GM23248 (cell line): Measurements from ENCODE around the gene CDH10. TPM values are rescaled to one million over a fixed set of nuclear protein-coding genes. Genes with fewer than 3 reads are reported as not detected.

ENCODE experiments used
- DNase-seq: peaks from one replicate; pipeline ENCODE4 v3.0.0-alpha.2; 2015
- H2AFZ ChIP-seq: fragments of 200-600 bp; sonication (generic); 2 replicates; pipeline ENCODE4 v1.6.1; 2016; ENCODE audit warnings: antibody characterized with exemption
- H3F3A ChIP-seq: fragments of 200-600 bp; sonication (generic); 2 replicates; pipeline ENCODE4 v1.6.1; 2016; ENCODE audit warnings: mild to moderate bottlenecking, antibody characterized with exemption, mixed run types; ENCODE audit not compliant: insufficient read depth
- H3K27ac ChIP-seq: fragments of 200-600 bp; sonication (generic); 2 replicates; pipeline ENCODE4 v1.5.1; 2016; ENCODE audit warnings: mild to moderate bottlenecking
- H3K27me3 ChIP-seq: fragments of 200-600 bp; sonication (generic); replicated peaks from 2 replicates; pipeline ENCODE4 v1.6.1; 2016; ENCODE audit warnings: mild to moderate bottlenecking; ENCODE audit not compliant: insufficient read depth
- H3K36me3 ChIP-seq: fragments of 200-600 bp; sonication (generic); 2 replicates; pipeline ENCODE4 v1.6.1; 2016; ENCODE audit warnings: low read depth, mild to moderate bottlenecking
- H3K4me1 ChIP-seq: fragments of 200-600 bp; sonication (generic); 2 replicates; pipeline ENCODE4 v1.6.1; 2016; ENCODE audit warnings: mild to moderate bottlenecking; ENCODE audit not compliant: insufficient read depth
- H3K4me2 ChIP-seq: fragments of 200-600 bp; sonication (generic); one replicate; pipeline ENCODE4 v1.6.1; 2016; ENCODE audit warnings: mild to moderate bottlenecking; ENCODE audit not compliant: unreplicated experiment
- H3K4me3 ChIP-seq: fragments of 200-600 bp; sonication (generic); 2 replicates; pipeline ENCODE4 v1.5.1; 2016; ENCODE audit warnings: mild to moderate bottlenecking
- H3K79me2 ChIP-seq: fragments of 200-600 bp; sonication (generic); 2 replicates; pipeline ENCODE4 v1.6.1; 2016; ENCODE audit warnings: mild to moderate bottlenecking; ENCODE audit not compliant: insufficient read depth
- H3K9ac ChIP-seq: fragments of 200-600 bp; sonication (generic); 2 replicates; pipeline ENCODE4 v1.6.1; 2016; ENCODE audit warnings: mild to moderate bottlenecking
- H3K9me2 ChIP-seq: fragments of 200-600 bp; sonication (generic); 2 replicates; pipeline ENCODE4 v1.6.1; 2016; ENCODE audit warnings: mixed run types, mild to moderate bottlenecking, moderate library complexity; ENCODE audit not compliant: insufficient read depth
- H3K9me3 ChIP-seq: fragments of 200-600 bp; sonication (generic); one replicate; pipeline ENCODE4 v1.6.1; 2017; ENCODE audit warnings: low read depth
- H4K20me1 ChIP-seq: fragments of 200-600 bp; sonication (generic); 2 replicates; pipeline ENCODE4 v1.6.0; 2016; ENCODE audit not compliant: insufficient read depth
- EZH2 ChIP-seq: fragments of 200-600 bp; sonication (generic); IDR thresholded peaks from 2 replicates; pipeline ENCODE4 v1.6.1; 2018; ENCODE audit warnings: antibody characterized with exemption, mild to moderate bottlenecking; ENCODE audit not compliant: insufficient read depth, poor library complexity, severe bottlenecking
- EZH2phosphoT487 ChIP-seq: fragments of 200-600 bp; sonication (generic); IDR thresholded peaks from 2 replicates; pipeline ENCODE4 v1.6.1; 2018; ENCODE audit warnings: antibody characterized with exemption, moderate library complexity, mild to moderate bottlenecking, low read depth; ENCODE audit not compliant: insufficient read depth
- whole genome bisulfite sequencing, 2 experiments: methylation state at CpG; one replicate each; pipeline ENCODE4 v1.1.6; 2015 to 2017; ENCODE audit warnings: low lambda C conversion rate in 2 of 2, low coverage in 1 of 2; ENCODE audit errors: missing lambda C conversion rate in 2 of 2; 5-methylcytosine and 5-hydroxymethylcytosine counted together
- in situ Hi-C: fragments of 300-500 bp; cut with MboI; formaldehyde crosslinking; loops from 2 replicates; pipeline ENCODE4 v1.15.0; 2020
- polyA plus RNA-seq: library from polyadenylated mRNA; unstranded; fragments of >200 nt; fragmentation: Nextera tagmentation; extraction: Ambion mirVana; gene quantifications from 2 replicates; pipeline ENCODE4 v1.2.1, GENCODE V29; 2016
- total RNA-seq: library from RNA; depleted of rRNA; stranded (reverse); fragments of >200 nt; shearing (Covaris generic); gene quantifications from 2 replicates; pipeline ENCODE4 v1.2.3, GENCODE V29; 2014

Gene CDH10
- total and polyA plus RNA-seq, 2 experiments from 2014 or later: 2.1 to 5.7 TPM

- Histone ChIP-seq H3K79me2 (no peaks in the 10 kb centered on the region), H2AFZ (no peak overlapping the region), H3K9me2 (no peaks in the 10 kb centered on the region), H3K4me2 (no peak overlapping the region), H3K4me3 (no peak overlapping the region), H4K20me1 (no peaks in the 10 kb centered on the region), H3K9ac (no peak overlapping the region), H3K4me1 (no peaks in the 10 kb centered on the region), H3K36me3 (no peaks in the 10 kb centered on the region), H3F3A (no peaks in the 10 kb centered on the region), H3K9me3 (no peaks in the 10 kb centered on the region), H3K27ac (no peak overlapping the region), H3K27me3 (no peaks in the 10 kb centered on the region)
- WGBS, 2 experiments: 48 to 57% methylated on average over 1 of the region's 1 CpG
- TF ChIP-seq EZH2phosphoT487 (no peak), EZH2 (no peak)
- no peak for DNase-seq
- in situ Hi-C loops: loop anchor here (10.0 kb wide), 1 partner anchor 385 kb away; no protein-coding TSS in a partner anchor
These were observed 15.0 kb downstream of the CDH10 start for GRCh38 chr5:24629798-24630197.

GRCh38 chr5:24624872-24625271, 19.9 kb downstream of the CDH10 start:
- H3F3A ChIP-seq: no peaks in the 10 kb centered on the region
- H3K27me3 ChIP-seq: no peaks in the 10 kb centered on the region
- no peaks in the 10 kb centered on the region for H3K36me3 ChIP-seq
- no peaks in the 10 kb centered on the region for H3K9me2 ChIP-seq
- TF ChIP-seq EZH2 (no peak), EZH2phosphoT487 (no peak)
- in situ Hi-C loops: no loop called here
- H3K9me3 ChIP-seq: no peaks in the 10 kb centered on the region
- H3K27ac ChIP-seq: no peak overlapping the region
- no peak overlapping the region for H3K9ac ChIP-seq
- H3K79me2 ChIP-seq: no peaks in the 10 kb centered on the region
- no peak overlapping the region for H3K4me3 ChIP-seq
- H3K4me1 ChIP-seq: no peaks in the 10 kb centered on the region
- no peak overlapping the region for H2AFZ ChIP-seq
- no peak for DNase-seq
- H3K4me2 ChIP-seq: no peak overlapping the region
- no peaks in the 10 kb centered on the region for H4K20me1 ChIP-seq

GRCh38 chr5:24623624-24624023, 21.2 kb downstream of the CDH10 start:
- Histone ChIP-seq H3K4me1 (no peaks in the 10 kb centered on the region), H3K4me3 (no peak overlapping the region), H3K36me3 (no peaks in the 10 kb centered on the region), H4K20me1 (no peaks in the 10 kb centered on the region), H3K9me3 (no peaks in the 10 kb centered on the region), H2AFZ (no peak overlapping the region), H3K4me2 (no peak overlapping the region), H3K27me3 (no peaks in the 10 kb centered on the region), H3K79me2 (no peaks in the 10 kb centered on the region), H3K9ac (no peak overlapping the region), H3F3A (no peaks in the 10 kb centered on the region), H3K9me2 (no peaks in the 10 kb centered on the region), H3K27ac (no peak overlapping the region)
- no peak for DNase-seq
- in situ Hi-C loops: no loop called here
- TF ChIP-seq EZH2 (no peak), EZH2phosphoT487 (no peak)
- 0 to 6% methylated on average over 1 of the region's 1 CpG for whole genome bisulfite sequencing, 2 experiments

GRCh38 chr5:24623031-24623430, 21.7 kb downstream of the CDH10 start:
- TF ChIP-seq EZH2phosphoT487 (no peak), EZH2 (no peak)
- no peaks in the 10 kb centered on the region for H3K4me1 ChIP-seq
- DNase-seq: no peak
- H3K9me2 ChIP-seq: no peaks in the 10 kb centered on the region
- in situ Hi-C loops: no loop called here
- H3K9me3 ChIP-seq: no peaks in the 10 kb centered on the region
- H3K4me2 ChIP-seq: no peak overlapping the region
- H3K27ac ChIP-seq: no peak overlapping the region
- H3K36me3 ChIP-seq: no peaks in the 10 kb centered on the region
- H3K27me3 ChIP-seq: no peaks in the 10 kb centered on the region
- no peak overlapping the region for H2AFZ ChIP-seq
- no peaks in the 10 kb centered on the region for H4K20me1 ChIP-seq
- 36 to 42% methylated on average over 5 of the region's 5 CpGs for WGBS, 2 experiments
- H3K4me3 ChIP-seq: no peak overlapping the region
- no peak overlapping the region for H3K9ac ChIP-seq
- no peaks in the 10 kb centered on the region for H3K79me2 ChIP-seq
- H3F3A ChIP-seq: no peaks in the 10 kb centered on the region

- H3K4me3 ChIP-seq: no peak overlapping the region
- H3K4me2 ChIP-seq: no peak overlapping the region
- 12 to 15% methylated on average over 6 of the region's 6 CpGs for WGBS, 2 experiments
- in situ Hi-C loops: no loop called here
- no peaks in the 10 kb centered on the region for H3K9me2 ChIP-seq
- H2AFZ ChIP-seq: no peak overlapping the region
- no peak overlapping the region for H3K27ac ChIP-seq
- H3K79me2 ChIP-seq: no peaks in the 10 kb centered on the region
- no peaks in the 10 kb centered on the region for H3F3A ChIP-seq
- no peaks in the 10 kb centered on the region for H3K4me1 ChIP-seq
- no peak overlapping the region for H3K9ac ChIP-seq
- no peaks in the 10 kb centered on the region for H3K9me3 ChIP-seq
- no peaks in the 10 kb centered on the region for H4K20me1 ChIP-seq
- H3K36me3 ChIP-seq: no peaks in the 10 kb centered on the region
- no peaks in the 10 kb centered on the region for H3K27me3 ChIP-seq
- no peak for TF ChIP-seq EZH2
- TF ChIP-seq EZH2phosphoT487: no peak
- DNase-seq: peak; percentile 37
These were observed 23.0 kb downstream of the CDH10 start for GRCh38 chr5:24621792-24622191.
